Occipital lobe (tissue), 2 donors: ENCODE results near the gene MUC7. TPM values are rescaled to one million over a fixed set of nuclear protein-coding genes. Genes with fewer than 3 reads are reported as not detected.
"Not testable (repeated sequence)": the region's sequence is repeated elsewhere in the genome, so short reads cannot be mapped to it uniquely, and the experiment has no call there.

ENCODE experiments used
- DNase-seq: peaks from one replicate; lab custom pipeline; 2025; lab: John Stamatoyannopoulos, UW
- total RNA-seq: library from RNA; depleted of rRNA; stranded (reverse); fragments of >200 nt; gene quantifications from one replicate; pipeline ENCODE4 v1.2.3, GENCODE V29; 2014

Gene MUC7
- not detected for total RNA-seq

GRCh38 chr4:70471897-70472296 lies at the start of gene MUC7:
Gene MUC7 (plus strand): TSS chr4:70472197. CDS start chr4:70474022, 1,825 bp downstream.
- DNase-seq: no peak

GRCh38 chr4:70425306-70425705 lies 46.7 kb upstream of the MUC7 start:
- no peak for DNase-seq

GRCh38 chr4:70426789-70427188 lies 45.2 kb upstream of the MUC7 start:
- DNase-seq: no peak

GRCh38 chr4:70437197-70437596 lies 34.8 kb upstream of the MUC7 start:
- no peak for DNase-seq

- no peak for DNase-seq
These were observed 29.5 kb upstream of the MUC7 start for GRCh38 chr4:70442474-70442873.

- DNase-seq: no peak
These were observed 28.7 kb upstream of the MUC7 start for GRCh38 chr4:70443329-70443728.

GRCh38 chr4:70449220-70449619 lies 22.8 kb upstream of the MUC7 start:
- DNase-seq: no peak

- no peak for DNase-seq
These were observed 19.1 kb upstream of the MUC7 start for GRCh38 chr4:70452946-70453345.

- DNase-seq: no peak
These were observed 8.7 kb upstream of the MUC7 start for GRCh38 chr4:70463335-70463734.

- DNase-seq: no peak
These were observed 1.7 kb downstream of the MUC7 start for GRCh38 chr4:70473679-70474078.

GRCh38 chr4:70488748-70489147 lies 16.8 kb downstream of the MUC7 start:
- DNase-seq: no peak

GRCh38 chr4:70496231-70496630 lies 24.2 kb downstream of the MUC7 start:
- DNase-seq: no peak

- not testable (repeated sequence) for DNase-seq
These were observed 29.8 kb downstream of the MUC7 start for GRCh38 chr4:70501838-70502237.

GRCh38 chr4:70504733-70505132 lies 32.7 kb downstream of the MUC7 start:
- DNase-seq: no peak

- peak; percentile 18 for DNase-seq
These were observed 33.3 kb downstream of the MUC7 start for GRCh38 chr4:70505151-70505748.

GRCh38 chr4:70508801-70509200 lies 36.8 kb downstream of the MUC7 start:
- DNase-seq: no peak

- DNase-seq: no peak
These were observed 39.4 kb downstream of the MUC7 start for GRCh38 chr4:70511365-70511764.

- no peak for DNase-seq
These were observed 43.6 kb downstream of the MUC7 start for GRCh38 chr4:70515367-70516250.

GRCh38 chr4:70518269-70518668 lies 46.3 kb downstream of the MUC7 start, which contains the start of gene AMTN:
Gene AMTN (plus strand): TSS chr4:70518569. CDS start chr4:70518778, 209 bp downstream.
- DNase-seq: no peak

- DNase-seq: no peak
These were observed 46.7 kb downstream of the MUC7 start for GRCh38 chr4:70518716-70519115.

GRCh38 chr4:70522626-70523025 lies 50.6 kb downstream of the MUC7 start:
- DNase-seq: no peak

- DNase-seq: no peak
These were observed 59.0 kb downstream of the MUC7 start for GRCh38 chr4:70530997-70531396.

- DNase-seq: no peak
These were observed 60.0 kb downstream of the MUC7 start for GRCh38 chr4:70531981-70532380.
